ENCODE measurements around the gene THAP4.

Gene THAP4

DNA sequence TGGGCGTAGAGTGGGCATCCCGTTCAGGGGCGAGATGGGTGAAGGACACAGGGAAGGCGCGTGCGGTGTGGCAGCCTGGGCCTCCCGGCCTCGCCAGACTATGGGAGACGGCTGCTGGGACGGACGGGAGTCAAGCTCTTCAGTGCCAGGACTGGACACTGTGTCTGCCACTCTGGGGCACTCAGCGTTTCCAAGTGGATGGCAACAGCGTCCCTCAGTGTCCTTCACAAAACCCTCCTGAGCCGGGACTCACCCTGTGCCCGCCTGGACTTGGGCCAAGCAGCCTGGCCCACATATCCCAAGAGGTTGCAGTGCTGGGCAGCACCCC is 94.7 kb downstream of the THAP4 start:
- no peak for DNase-seq

DNA sequence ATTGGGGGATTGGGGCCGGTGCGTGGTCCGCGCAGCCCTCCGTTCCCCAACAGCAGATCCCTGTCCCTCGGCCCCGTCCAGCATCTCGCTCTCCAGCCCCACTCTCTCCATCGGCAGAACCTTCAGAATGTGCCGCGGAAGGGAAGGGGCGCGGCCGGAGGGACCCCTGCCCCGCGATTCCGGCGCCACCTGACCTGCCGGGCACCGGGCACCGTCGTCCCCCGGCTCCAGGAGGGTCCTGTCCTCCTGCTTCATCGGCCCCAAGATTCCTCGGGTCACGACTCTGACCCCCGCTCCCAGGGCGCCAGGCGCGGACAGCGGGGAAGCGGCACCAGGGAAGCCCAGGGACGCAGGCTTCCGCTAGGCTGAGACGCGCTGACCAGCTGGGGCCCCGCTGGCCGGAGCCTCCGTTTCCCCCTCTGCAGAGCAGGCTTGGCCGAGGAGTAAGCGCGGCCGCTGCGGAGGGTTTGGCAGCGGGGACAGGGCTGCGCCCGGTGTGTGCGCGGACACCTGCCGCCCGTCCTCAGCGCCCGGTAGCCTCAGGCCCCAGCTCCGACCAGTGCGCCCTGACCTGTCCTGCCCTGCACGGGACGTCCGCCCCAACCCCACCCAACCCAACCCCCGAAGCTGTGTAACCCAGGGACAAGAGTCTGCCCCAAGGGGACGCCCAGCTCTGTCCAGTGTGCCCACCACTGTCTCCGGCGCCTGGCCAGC is 95.2 kb downstream of the THAP4 start:
- no peak for DNase-seq

DNA sequence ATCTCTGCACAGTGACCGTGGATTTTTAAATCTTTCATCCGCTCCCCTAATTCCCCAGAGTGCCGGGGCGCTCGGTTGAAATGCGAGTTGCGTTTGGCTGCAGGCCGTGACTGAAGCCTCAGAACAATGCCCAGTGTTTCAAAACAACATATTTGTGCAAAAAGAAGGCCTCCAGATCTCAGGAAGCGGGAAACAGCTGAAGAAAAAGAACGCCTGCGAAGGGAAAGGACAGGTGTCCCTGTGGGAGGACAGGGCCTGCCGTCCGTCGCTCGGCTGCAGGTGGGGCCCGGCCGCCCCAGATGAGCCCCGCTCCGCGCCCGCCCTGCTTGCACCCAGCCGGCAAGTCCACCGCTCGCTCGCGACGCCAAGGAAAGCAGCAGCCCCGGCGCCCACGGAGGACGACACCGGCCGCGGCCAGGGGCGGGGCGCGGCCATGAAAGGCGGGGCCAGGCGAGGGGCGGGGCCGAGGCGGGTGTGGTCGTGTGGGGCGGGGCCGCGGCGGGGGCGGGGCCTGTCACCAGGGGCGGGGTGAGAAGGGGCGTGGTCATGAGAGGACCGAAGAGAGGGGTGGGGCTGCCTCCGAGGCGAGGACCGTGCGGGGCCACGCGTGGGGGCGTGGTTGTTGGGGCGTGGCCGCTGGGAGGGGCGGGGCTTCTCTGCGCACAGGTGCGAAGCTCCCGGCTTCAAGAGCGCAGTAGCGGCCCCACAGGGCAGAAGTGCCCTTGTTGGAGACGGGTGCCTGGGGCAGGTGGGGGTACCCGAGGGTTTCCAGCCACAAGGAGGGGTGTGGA is 96.0 kb downstream of the THAP4 start:
- DNase-seq: no peak

DNA sequence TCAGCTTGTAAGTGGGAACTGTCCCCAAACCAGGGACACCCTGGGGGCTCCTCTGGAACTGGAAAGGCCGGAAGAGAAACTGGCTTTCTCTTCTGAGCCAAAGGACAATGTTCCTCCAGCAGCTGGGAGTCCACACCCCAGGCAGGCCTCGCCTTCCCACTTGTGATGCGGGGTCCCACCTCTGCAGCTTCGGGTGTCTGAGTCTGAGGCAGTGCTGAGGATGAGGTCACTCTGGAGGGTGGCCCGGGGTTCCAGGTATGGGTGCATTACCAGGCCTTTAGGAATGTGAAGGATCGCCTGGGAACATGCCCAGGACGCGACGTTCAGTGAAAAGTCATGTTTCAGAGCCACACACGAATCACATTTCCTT is 96.6 kb downstream of the THAP4 start:
- no peak for DNase-seq

DNA sequence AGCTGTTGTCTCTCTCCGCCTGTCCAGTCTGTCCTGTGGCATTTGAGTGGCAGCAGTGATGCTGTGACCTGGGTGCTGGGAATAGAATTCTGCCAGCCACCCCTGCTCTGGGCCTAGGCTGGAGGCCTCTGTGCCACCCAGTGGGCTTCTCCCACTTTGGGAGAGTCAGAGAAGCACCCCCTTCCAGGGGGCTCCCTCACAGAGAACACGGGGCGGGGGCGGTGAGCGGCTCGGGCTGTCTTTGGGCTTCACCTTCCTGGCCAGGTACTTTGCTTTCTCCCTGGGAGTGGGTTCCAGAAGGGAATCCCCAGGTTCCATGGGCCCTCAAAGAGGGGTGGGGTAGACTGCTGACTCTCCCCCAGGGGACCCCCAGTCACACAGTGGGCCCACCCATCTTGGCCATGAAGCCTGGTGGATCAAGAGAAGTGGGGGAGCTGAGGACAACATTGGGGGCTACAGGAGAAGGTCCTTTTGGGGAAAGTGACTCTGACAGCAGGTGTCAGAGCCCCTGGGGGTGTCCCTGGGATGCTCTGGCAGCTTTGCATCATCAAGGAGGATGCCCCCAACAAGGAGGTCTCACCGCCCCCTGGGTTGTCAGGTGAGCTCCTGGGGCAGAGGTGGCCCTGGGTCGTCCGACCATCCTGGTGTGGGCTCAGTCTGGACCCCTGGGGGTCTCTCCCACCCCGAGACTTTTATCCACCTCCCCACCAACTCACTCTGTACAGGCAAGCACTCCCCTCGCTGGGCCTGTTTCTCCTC is 97.2 kb downstream of the THAP4 start:
- no peak for DNase-seq

DNA sequence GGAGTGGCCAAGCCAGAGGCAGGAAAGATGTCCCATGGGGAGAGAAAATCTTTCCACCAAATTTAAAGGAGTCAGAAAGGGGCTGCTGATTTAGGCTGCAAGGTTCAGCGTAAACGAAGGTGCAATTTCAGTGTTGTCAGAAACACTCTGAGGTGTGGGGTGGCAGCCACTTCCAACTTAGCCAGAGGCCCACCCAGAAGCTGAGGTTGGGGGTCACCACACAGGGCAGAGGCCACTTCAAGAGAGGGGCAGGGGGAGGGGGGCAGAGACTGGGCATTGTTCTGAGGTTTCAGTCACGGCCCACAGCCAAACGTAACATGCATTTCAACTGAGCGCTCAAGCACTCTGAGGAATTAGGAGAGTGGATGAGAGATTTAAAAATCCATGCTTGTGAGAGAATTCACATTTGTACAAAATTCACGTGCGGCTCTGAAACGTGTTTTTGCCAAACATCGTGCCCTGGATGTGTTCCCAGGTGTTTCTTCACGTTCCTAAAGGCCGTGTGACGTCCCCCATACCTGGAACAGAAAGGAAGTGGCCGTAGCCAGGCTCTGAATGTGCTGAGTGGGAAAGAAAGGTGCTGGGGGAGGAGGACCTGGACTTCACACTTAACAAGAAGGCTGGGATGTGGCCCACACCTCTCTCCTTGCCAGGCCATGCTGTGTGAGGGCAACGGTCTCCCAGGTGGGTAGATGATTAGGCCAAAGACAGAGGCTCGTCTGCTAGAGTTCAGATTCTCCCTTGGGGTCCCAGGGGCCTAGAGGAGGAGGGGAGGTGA is 97.9 kb downstream of the THAP4 start:
- no peak for DNase-seq

DNA sequence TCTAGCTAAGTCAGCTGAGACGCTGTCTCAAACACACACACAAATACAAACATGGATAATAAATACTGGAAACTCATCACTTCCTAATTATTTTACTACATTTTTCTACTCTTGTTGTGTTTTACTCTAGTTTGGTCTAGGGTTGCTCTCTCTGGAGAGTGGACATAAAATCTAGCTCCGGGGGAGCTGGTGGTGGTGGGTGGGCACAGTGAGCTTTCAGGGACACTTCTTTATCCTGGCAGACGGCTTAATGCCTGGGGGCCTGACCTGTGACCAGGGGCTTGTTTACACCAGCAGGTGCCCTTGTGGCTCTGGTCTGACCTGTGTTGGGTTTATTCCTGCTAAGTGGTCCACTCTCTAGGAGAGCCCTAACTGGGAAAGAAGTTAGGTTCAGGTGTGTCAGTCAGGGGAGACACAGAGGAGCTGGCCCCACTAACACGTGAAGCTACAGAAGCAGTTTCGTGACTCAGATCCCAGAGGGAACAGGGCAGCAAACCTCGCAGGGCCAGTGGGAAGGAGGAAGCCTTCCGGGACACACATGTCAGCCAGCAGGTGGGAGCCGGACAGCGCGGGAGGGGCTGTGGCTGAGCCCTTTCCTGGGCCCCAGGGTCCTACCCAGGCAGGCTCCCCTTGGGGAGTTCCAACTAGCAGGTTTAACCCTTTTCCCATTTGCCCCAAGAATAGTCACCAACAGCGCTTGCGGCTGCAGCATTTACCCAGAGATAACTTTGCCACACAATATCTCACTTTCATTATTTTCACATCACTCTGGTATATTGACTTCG is 100.9 kb downstream of the THAP4 start:
- no peak for DNase-seq

DNA sequence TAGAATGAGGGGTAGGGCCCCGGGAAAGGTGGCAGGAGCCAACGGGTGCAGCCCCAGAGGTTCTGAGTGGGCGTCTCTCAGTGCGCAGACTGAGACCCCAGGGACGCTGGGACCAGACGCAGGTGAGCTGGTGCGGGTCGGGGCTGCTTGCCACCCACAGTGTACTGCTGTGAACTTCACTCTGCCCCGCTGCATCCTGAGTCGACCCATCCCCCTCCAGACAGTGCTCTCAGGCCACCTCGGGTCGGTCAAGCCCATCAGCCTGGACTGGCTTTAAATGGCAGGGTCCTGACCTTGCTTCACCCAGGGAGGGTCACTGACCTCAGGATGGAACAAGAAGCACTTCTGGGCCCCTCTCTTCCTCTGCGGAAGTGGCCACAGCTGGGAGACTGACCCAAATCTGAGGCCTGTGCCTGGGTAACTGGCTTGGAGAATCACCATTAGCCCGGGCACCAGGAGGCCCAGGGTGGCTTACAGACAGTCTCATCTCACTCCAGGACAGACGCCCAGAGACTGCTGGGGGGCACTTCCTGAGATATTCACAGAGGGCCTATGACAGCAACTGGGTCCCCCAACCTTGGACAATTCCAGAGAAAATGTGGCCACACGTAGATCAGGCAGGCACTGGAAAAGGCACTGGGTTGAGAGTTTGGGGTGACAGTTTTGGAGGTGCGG is 102.1 kb downstream of the THAP4 start:
- no peak for DNase-seq
